A673 (cell line): ENCODE measurements around the gene ECI2. TPM values are rescaled to one million over a fixed set of nuclear protein-coding genes. Genes with fewer than 3 reads are reported as not detected.

Experiments
- BruUV-seq: library from RNA; stranded (reverse); fragments of 400-500 nt; replicated peaks from 2 replicates; lab custom pipeline; 2021; lab: Mats Ljungman, UMichigan
- CTCF ChIA-PET: fragments of 300-600 bp; sonication (Branson Sonifier 250); formaldehyde crosslinking; loops from one replicate; lab custom pipeline; 2022; ENCODE audit warnings: antibody characterized with exemption; lab: Charles Lee
- POLR2A ChIA-PET: fragments of 300-600 bp; sonication (Branson Sonifier 250); formaldehyde crosslinking; loops from one replicate; lab custom pipeline; 2022; ENCODE audit warnings: antibody characterized with exemption; ENCODE audit not compliant: low non-redundant PET; lab: Charles Lee
- DNase-seq: peaks from one replicate; pipeline ENCODE4 v3.0.0-alpha.2; 2015; ENCODE audit warnings: low spot score
- H3K27ac ChIP-seq: fragments of 200-600 bp; sonication (generic); 2 replicates; pipeline ENCODE4 v1.5.1; 2016; ENCODE audit warnings: mixed run types, low read depth, mild to moderate bottlenecking, mixed read lengths, antibody characterized with exemption, low read length; ENCODE audit not compliant: poor library complexity, severe bottlenecking
- H3K27me3 ChIP-seq: fragments of 200-600 bp; sonication (generic); replicated peaks from 2 replicates; pipeline ENCODE4 v1.6.1; 2017; ENCODE audit warnings: mixed run types, low read depth, mild to moderate bottlenecking, mixed read lengths, antibody characterized with exemption, low read length; ENCODE audit not compliant: insufficient read depth, poor library complexity
- H3K36me3 ChIP-seq: fragments of 200-600 bp; sonication (generic); 2 replicates; pipeline ENCODE4 v1.6.1; 2016; ENCODE audit warnings: mixed run types, mild to moderate bottlenecking, mixed read lengths, antibody characterized with exemption, low read length; ENCODE audit not compliant: insufficient read depth, poor library complexity, severe bottlenecking
- H3K4me1 ChIP-seq: fragments of 200-600 bp; sonication (generic); 2 replicates; pipeline ENCODE4 v1.6.1; 2017; ENCODE audit warnings: mixed run types, mild to moderate bottlenecking, mixed read lengths, antibody characterized with exemption, low read length; ENCODE audit not compliant: insufficient read depth, poor library complexity, severe bottlenecking
- H3K4me3 ChIP-seq: fragments of 200-600 bp; sonication (generic); 2 replicates; pipeline ENCODE4 v1.5.1; 2016; ENCODE audit warnings: low read depth, mixed run types, mild to moderate bottlenecking, mixed read lengths, low read length; ENCODE audit not compliant: poor library complexity, severe bottlenecking
- H3K9me3 ChIP-seq: fragments of 200-600 bp; sonication (generic); 2 replicates; pipeline ENCODE4 v1.6.1; 2016; ENCODE audit warnings: mixed run types, low read depth, mild to moderate bottlenecking, mixed read lengths, antibody characterized with exemption, low read length; ENCODE audit not compliant: poor library complexity, severe bottlenecking
- CTCF ChIP-seq: fragments of 300-800, 200-600 bp; sonication (generic); conservative IDR thresholded peaks from 2 replicates; pipeline ENCODE4 v1.5.1; 2017; ENCODE audit warnings: low read depth, mild to moderate bottlenecking, antibody characterized with exemption, low read length, moderate library complexity, mixed read lengths
- EZH2 ChIP-seq: fragments of 200-600 bp; sonication (generic); IDR thresholded peaks from 2 replicates; pipeline ENCODE4 v1.6.1; 2017; ENCODE audit warnings: borderline replicate concordance, low read depth, mild to moderate bottlenecking, mixed read lengths, antibody characterized with exemption, low read length; ENCODE audit not compliant: poor library complexity, severe bottlenecking
- intact Hi-C: fragments of 100-400 bp; cut with micrococcal nuclease; formaldehyde crosslinking; loops from one replicate; pipeline ENCODE4 v1.10.0; 2022; ENCODE audit not compliant: unreplicated experiment
- total RNA-seq: library from RNA; stranded (reverse); gene quantifications from 2 replicates; pipeline ENCODE4 v1.2.3, GENCODE V29; 2021

The ECI2 gene
- total RNA-seq, 1 experiment from 2014 or later, result 56.3 TPM

GRCh38 chr6:4129446-4129845, 5.9 kb downstream of the ECI2 start:
- intact Hi-C loops, result no loop called here
- no peaks in the 10 kb centered on the region for H3K4me1 ChIP-seq
- no peak for DNase-seq
- BruUV-seq, result no TSS peak
- H3K36me3 ChIP-seq, result peaks cover 24% of the 10 kb centered on the region
- ChIA-PET CTCF (no interaction called here), POLR2A (no interaction called here)
- no peaks in the 10 kb centered on the region for H3K27me3 ChIP-seq
- H3K9me3 ChIP-seq, result no peaks in the 10 kb centered on the region
- no peak overlapping the region for H3K4me3 ChIP-seq
- H3K27ac ChIP-seq, result no peak overlapping the region
- TF ChIP-seq EZH2 (no peak), CTCF (no peak)

- Histone ChIP-seq H3K27ac (no peak overlapping the region), H3K4me1 (no peaks in the 10 kb centered on the region), H3K27me3 (no peaks in the 10 kb centered on the region), H3K4me3 (no peak overlapping the region), H3K9me3 (no peaks in the 10 kb centered on the region), H3K36me3 (peaks cover 24% of the 10 kb centered on the region)
- CTCF ChIA-PET, result no interaction called here
- intact Hi-C loops, result no loop called here
- POLR2A ChIA-PET, result no interaction called here
- no TSS peak for BruUV-seq
- no peak for DNase-seq
- TF ChIP-seq CTCF, result no peak
- TF ChIP-seq EZH2, result no peak
Measured at GRCh38 chr6:4128748-4129147, 6.6 kb downstream of the ECI2 start.

- TF ChIP-seq EZH2 (no peak), CTCF (no peak)
- Histone ChIP-seq H3K36me3 (peaks cover 24% of the 10 kb centered on the region), H3K27me3 (no peaks in the 10 kb centered on the region), H3K9me3 (no peaks in the 10 kb centered on the region), H3K4me3 (no peak overlapping the region), H3K4me1 (no peaks in the 10 kb centered on the region), H3K27ac (no peak overlapping the region)
- BruUV-seq, result no TSS peak
- CTCF ChIA-PET, result no interaction called here
- POLR2A ChIA-PET, result no interaction called here
- no peak for DNase-seq
- intact Hi-C loops, result no loop called here
Measured at GRCh38 chr6:4128072-4128471, 7.3 kb downstream of the ECI2 start.
